ENCODE data around the gene CASP2.

Gene CASP2

GRCh38 chr7:143250199-143250598 is 38.0 kb upstream of the CASP2 start:
- no peaks in the 10 kb centered on the region for H3K9me3 ChIP-seq
- H3K36me3 ChIP-seq = no peaks in the 10 kb centered on the region
- peaks cover 21 to 39% of the 10 kb centered on the region in 2 experiments for H3K4me1 ChIP-seq (ENCODE audit: control insufficient read depth in 1 of 2, insufficient read depth in 1 of 2, low read depth in 1 of 2, low read length in 1 of 2)
- H3K4me3 ChIP-seq (ENCODE audit: low read depth in 1 of 2, low read length in 1 of 2) = no peak overlapping the region
- no peak overlapping the region for H3K27ac ChIP-seq
- no peaks in the 10 kb centered on the region for H3K27me3 ChIP-seq
- no peak for TF ChIP-seq CTCF (IDR thresholded peaks at IDR 0.05)

- Histone ChIP-seq H3K9me3 (no peaks in the 10 kb centered on the region), H3K27ac (no peak overlapping the region), H3K4me1 (ENCODE audit: control insufficient read depth in 1 of 2, insufficient read depth in 1 of 2, low read depth in 1 of 2, low read length in 1 of 2) (peaks cover 15 to 33% of the 10 kb centered on the region in 2 experiments), H3K36me3 (no peaks in the 10 kb centered on the region), H3K27me3 (no peaks in the 10 kb centered on the region), H3K4me3 (ENCODE audit: low read depth in 1 of 2, low read length in 1 of 2) (no peak overlapping the region)
- no peak for TF ChIP-seq CTCF (IDR thresholded peaks at IDR 0.05)
Measured at GRCh38 chr7:143250822-143251221, 37.3 kb upstream of the CASP2 start.

- H3K27ac ChIP-seq = no peak overlapping the region
- H3K4me3 ChIP-seq (ENCODE audit: low read depth in 1 of 2, low read length in 1 of 2) = no peak overlapping the region
- H3K4me1 ChIP-seq (ENCODE audit: control insufficient read depth in 1 of 2, insufficient read depth in 1 of 2, low read depth in 1 of 2, low read length in 1 of 2) = peaks cover 9 to 27% of the 10 kb centered on the region in 2 experiments
- H3K9me3 ChIP-seq = no peaks in the 10 kb centered on the region
- no peaks in the 10 kb centered on the region for H3K27me3 ChIP-seq
- no peak for TF ChIP-seq CTCF (IDR thresholded peaks at IDR 0.05)
- no peaks in the 10 kb centered on the region for H3K36me3 ChIP-seq
Measured at GRCh38 chr7:143252006-143252405, 36.1 kb upstream of the CASP2 start.

- Histone ChIP-seq H3K27me3 (no peaks in the 10 kb centered on the region), H3K36me3 (no peaks in the 10 kb centered on the region), H3K4me3 (ENCODE audit: low read depth in 1 of 2, low read length in 1 of 2) (no peak overlapping the region), H3K27ac (no peak overlapping the region), H3K4me1 (ENCODE audit: control insufficient read depth in 1 of 2, insufficient read depth in 1 of 2, low read depth in 1 of 2, low read length in 1 of 2) (peaks cover 0 to 9% of the 10 kb centered on the region in 2 experiments), H3K9me3 (no peaks in the 10 kb centered on the region)
- no peak for TF ChIP-seq CTCF (IDR thresholded peaks at IDR 0.05)
Measured at GRCh38 chr7:143255564-143255963, 32.6 kb upstream of the CASP2 start.

GRCh38 chr7:143256325-143256724 is 31.8 kb upstream of the CASP2 start:
- H3K4me1 ChIP-seq (ENCODE audit: control insufficient read depth in 1 of 2, insufficient read depth in 1 of 2, low read depth in 1 of 2, low read length in 1 of 2) = peaks cover 0 to 5% of the 10 kb centered on the region in 2 experiments
- H3K27me3 ChIP-seq = no peaks in the 10 kb centered on the region
- no peak overlapping the region for H3K4me3 ChIP-seq (ENCODE audit: low read depth in 1 of 2, low read length in 1 of 2)

More at GRCh38 chr7:143256325-143256724, 31.8 kb upstream of the CASP2 start:
- H3K36me3 ChIP-seq = no peaks in the 10 kb centered on the region
- H3K27ac ChIP-seq = no peak overlapping the region
- TF ChIP-seq CTCF (IDR thresholded peaks at IDR 0.05) = no peak
- no peaks in the 10 kb centered on the region for H3K9me3 ChIP-seq

All from neutrophil (primary cell).